OCI-LY3 (cell line): ENCODE measurements around the gene CALU.
A peak's percentile ranks its signal among the peaks of the same experiment; 100 is the strongest.

Source experiments
- H2AFZ ChIP-seq: fragments of 200-600, 300-600 bp; shearing (Covaris generic); 2 replicates; pipeline ENCODE4 v1.6.0; 2014; ENCODE audit warnings: antibody characterized with exemption, low read depth, low read length
- H3K27ac ChIP-seq: fragments of 200-600, 300-600 bp; sonication (generic); 2 replicates; pipeline ENCODE4 v1.5.1; 2014; ENCODE audit warnings: mild to moderate bottlenecking, low read length, moderate library complexity, mixed read lengths
- H3K27me3 ChIP-seq: fragments of 200-600, 300-600 bp; sonication (generic); 2 replicates; pipeline ENCODE4 v1.6.1; 2014; ENCODE audit warnings: low read depth, low read length, mixed read lengths
- H3K36me3 ChIP-seq: fragments of 200-600, 300-600 bp; sonication (generic); replicated peaks from 2 replicates; pipeline ENCODE3; 2014; ENCODE audit warnings: low read depth, low read length, mixed read lengths
- H3K4me1 ChIP-seq: fragments of 300-600, 200-600 bp; sonication (generic); 2 replicates; pipeline ENCODE4 v1.6.1; 2014; ENCODE audit warnings: low read length, mixed read lengths
- H3K4me2 ChIP-seq: fragments of 200-600, 300-600 bp; sonication (generic); 2 replicates; pipeline ENCODE4 v1.6.1; 2014; ENCODE audit warnings: low read length, mixed read lengths
- H3K4me3 ChIP-seq: fragments of 300-600, 200-600 bp; sonication (generic); 2 replicates; pipeline ENCODE4 v1.5.1; 2014; ENCODE audit warnings: antibody characterized with exemption, mild to moderate bottlenecking, low read length, moderate library complexity
- H3K79me2 ChIP-seq: fragments of 300-600, 200-600 bp; shearing (Covaris generic); 2 replicates; pipeline ENCODE4 v1.6.1; 2014; ENCODE audit warnings: mild to moderate bottlenecking, low read length, mixed read lengths
- H3K9ac ChIP-seq: fragments of 300-600, 200-600 bp; shearing (Covaris generic); 2 replicates; pipeline ENCODE4 v1.6.0; 2014; ENCODE audit warnings: mild to moderate bottlenecking, low read length, moderate library complexity
- H3K9me3 ChIP-seq: fragments of 200-600, 300-600 bp; shearing (Covaris generic); 2 replicates; pipeline ENCODE4 v1.6.1; 2014; ENCODE audit warnings: low read length, mixed read lengths; ENCODE audit not compliant: insufficient read depth
- H4K20me1 ChIP-seq: fragments of 200-600, 300-600 bp; sonication (generic); 2 replicates; pipeline ENCODE4 v1.6.1; 2016; ENCODE audit warnings: low read length, mixed read lengths; ENCODE audit not compliant: insufficient read depth
- EZH2phosphoT487 ChIP-seq: fragments of 200-600 bp; shearing (Covaris generic); IDR thresholded peaks from 2 replicates; pipeline ENCODE4 v1.6.1; 2018; ENCODE audit warnings: antibody characterized with exemption, mixed run types, low read depth
- TF ChIP-seq, protein P1 (sequence below): fragments of 200-600, 300-600 bp; sonication (generic); IDR thresholded peaks from 2 replicates; pipeline ENCODE4 v1.5.1; 2014; ENCODE audit warnings: antibody characterized with exemption, low read length, low read depth

Gene CALU

DNA sequence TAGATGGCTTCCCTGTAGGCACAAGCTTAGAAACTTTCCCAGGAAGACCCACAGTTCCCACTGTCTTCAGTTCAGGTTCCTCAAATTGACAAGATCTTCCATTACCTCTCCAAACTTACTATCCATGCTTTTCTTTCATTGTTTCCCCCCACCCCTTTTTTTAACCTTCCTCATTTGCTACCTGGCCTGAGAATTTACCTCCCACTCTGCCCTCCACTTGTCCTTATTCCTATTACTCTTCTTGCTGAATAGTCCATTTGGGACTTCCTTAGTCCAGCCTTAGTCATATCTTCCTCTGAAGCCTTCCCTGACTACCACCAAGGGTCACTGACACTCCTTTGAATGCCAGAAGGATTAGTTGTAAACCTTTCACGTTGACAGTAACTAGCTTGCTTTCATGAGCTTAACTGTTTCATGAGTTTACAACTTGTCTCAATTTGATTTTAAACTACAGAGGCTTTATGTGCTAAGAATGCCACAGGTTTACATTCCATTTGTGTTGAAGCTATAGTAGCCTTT lies 1.2 kb upstream of the CALU start:
- no peak overlapping the region for H2AFZ ChIP-seq

DNA sequence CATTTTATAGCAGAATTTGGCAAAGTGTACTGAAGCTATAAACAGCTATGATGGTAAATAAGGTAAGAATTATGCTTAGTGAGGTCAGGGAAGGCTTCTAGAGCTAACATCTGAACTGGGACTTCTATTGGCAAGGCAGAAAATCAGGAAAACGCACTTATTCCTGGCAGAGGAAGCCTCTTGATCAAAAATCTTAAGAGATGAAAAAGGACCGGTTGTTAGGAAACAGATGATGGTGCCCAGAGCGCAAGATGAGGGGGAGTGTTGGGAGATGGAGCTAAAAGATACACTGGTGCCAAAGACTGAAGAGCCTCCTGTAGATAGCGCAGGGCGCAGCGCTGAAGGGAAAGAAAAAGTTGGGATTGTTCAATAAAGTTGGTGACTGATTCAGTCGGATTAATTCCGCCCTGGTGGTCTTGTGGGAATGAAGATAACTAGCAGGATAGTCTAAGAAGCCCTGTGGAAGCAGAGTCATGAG lies 550 bp upstream of the CALU start:
- Histone ChIP-seq H3K4me1 (peaks cover 40% of the 10 kb centered on the region), H3K9ac (peak overlapping the region; percentile 87), H3K36me3 (peaks cover 11% of the 10 kb centered on the region), H3K4me2 (peak overlapping the region; percentile 94), H3K9me3 (no peaks in the 10 kb centered on the region), H2AFZ (peak overlapping the region; percentile 64), H4K20me1 (peaks cover 37% of the 10 kb centered on the region), H3K79me2 (peaks cover 45% of the 10 kb centered on the region), H3K4me3 (peak overlapping the region; percentile 84), H3K27me3 (no peaks in the 10 kb centered on the region), H3K27ac (peak overlapping the region; percentile 60)
- TF ChIP-seq, protein P1, sequence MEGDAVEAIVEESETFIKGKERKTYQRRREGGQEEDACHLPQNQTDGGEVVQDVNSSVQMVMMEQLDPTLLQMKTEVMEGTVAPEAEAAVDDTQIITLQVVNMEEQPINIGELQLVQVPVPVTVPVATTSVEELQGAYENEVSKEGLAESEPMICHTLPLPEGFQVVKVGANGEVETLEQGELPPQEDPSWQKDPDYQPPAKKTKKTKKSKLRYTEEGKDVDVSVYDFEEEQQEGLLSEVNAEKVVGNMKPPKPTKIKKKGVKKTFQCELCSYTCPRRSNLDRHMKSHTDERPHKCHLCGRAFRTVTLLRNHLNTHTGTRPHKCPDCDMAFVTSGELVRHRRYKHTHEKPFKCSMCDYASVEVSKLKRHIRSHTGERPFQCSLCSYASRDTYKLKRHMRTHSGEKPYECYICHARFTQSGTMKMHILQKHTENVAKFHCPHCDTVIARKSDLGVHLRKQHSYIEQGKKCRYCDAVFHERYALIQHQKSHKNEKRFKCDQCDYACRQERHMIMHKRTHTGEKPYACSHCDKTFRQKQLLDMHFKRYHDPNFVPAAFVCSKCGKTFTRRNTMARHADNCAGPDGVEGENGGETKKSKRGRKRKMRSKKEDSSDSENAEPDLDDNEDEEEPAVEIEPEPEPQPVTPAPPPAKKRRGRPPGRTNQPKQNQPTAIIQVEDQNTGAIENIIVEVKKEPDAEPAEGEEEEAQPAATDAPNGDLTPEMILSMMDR, result no peak
- no peak for TF ChIP-seq EZH2phosphoT487

More for the DNA sequence above, 1.2 kb upstream of the CALU start:
- Histone ChIP-seq H3K27ac (no peak overlapping the region), H3K4me2 (peak overlapping the region; percentile 94; the same call in 1 of the 2 replicates), H3K9ac (no peak overlapping the region), H3K27me3 (no peaks in the 10 kb centered on the region), H3K9me3 (no peaks in the 10 kb centered on the region), H3K79me2 (peaks cover 38% of the 10 kb centered on the region), H3K36me3 (peaks cover 11% of the 10 kb centered on the region), H4K20me1 (peaks cover 30% of the 10 kb centered on the region), H3K4me1 (peaks cover 40% of the 10 kb centered on the region), H3K4me3 (no peak overlapping the region)
- TF ChIP-seq, protein P1, result no peak
- no peak for TF ChIP-seq EZH2phosphoT487

DNA sequence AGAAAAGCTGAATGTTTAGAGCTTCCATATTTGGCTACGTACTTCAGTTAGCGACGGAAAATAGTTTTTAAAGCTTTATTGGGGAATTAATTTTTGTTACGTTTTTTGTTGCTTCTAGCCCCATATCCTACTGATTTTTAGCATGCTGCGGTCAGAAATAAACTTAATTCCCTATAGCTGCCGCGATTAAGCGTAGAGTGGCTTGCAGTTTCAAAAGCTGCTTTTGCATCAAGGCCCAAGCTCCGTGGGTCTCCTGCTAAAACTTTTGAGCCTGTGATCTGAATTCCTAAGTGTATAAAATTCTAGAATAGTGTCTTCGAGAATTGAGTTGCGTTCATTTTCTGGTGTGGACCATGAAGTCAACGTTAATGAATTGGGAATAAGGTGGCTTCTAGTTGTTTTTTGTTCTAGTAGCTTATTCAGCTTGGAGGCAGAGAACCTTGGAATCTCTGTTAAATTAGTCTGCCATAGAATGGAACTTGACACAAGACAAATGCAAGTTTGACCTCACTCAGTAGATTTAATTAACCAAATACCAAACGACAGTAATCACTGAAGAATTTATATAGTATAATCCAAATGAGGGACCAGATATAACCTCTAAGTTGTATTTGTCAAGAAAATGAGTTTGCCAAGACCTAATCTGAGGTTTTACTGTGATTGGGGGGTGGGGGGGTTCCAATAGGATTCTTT lies 977 bp downstream of the CALU start:
- peaks cover 32% of the 10 kb centered on the region for H3K4me1 ChIP-seq
- no peak overlapping the region for H2AFZ ChIP-seq
- no peaks in the 10 kb centered on the region for H3K27me3 ChIP-seq
- no peaks in the 10 kb centered on the region for H3K9me3 ChIP-seq
- peaks cover 17% of the 10 kb centered on the region for H3K36me3 ChIP-seq
- H3K27ac ChIP-seq, result no peak overlapping the region
- peak overlapping the region; percentile 87 for H3K9ac ChIP-seq
- TF ChIP-seq EZH2phosphoT487, result no peak
- TF ChIP-seq, protein P1, result no peak
- H3K79me2 ChIP-seq, result peaks cover 60% of the 10 kb centered on the region
- H3K4me2 ChIP-seq, result peak overlapping the region; percentile 93
- peak overlapping the region; percentile 84 for H3K4me3 ChIP-seq
- H4K20me1 ChIP-seq, result peaks cover 52% of the 10 kb centered on the region

DNA sequence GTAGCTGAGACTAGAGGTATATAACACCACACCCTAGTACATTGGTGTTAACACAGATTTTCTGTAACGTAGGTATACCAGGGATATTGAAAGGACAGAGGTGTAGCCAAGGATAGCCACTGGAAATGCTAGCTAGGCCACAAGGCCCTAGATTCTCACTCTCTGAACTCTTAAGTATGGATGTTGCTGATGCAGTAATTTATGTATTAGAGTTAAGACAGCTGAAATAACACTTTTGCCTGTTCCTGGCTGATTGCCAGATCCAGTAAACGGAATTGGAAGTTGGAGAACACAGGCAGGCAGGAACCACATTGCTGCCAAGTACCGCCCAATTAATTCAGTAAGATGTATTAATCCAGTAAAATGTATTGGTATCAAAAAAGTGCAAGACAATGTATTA lies 1.8 kb downstream of the CALU start:
- peaks cover 24% of the 10 kb centered on the region for H3K4me1 ChIP-seq
- 0 out of 2 replicates have a peak overlapping the region, but pooled peaks have one; percentile 7 for H3K4me3 ChIP-seq
- H3K79me2 ChIP-seq, result peaks cover 68% of the 10 kb centered on the region
- peak overlapping the region; percentile 93 for H3K4me2 ChIP-seq
- no peak overlapping the region for H2AFZ ChIP-seq
- no peak overlapping the region for H3K9ac ChIP-seq
- H4K20me1 ChIP-seq, result peaks cover 61% of the 10 kb centered on the region
- H3K27ac ChIP-seq, result no peak overlapping the region
- peaks cover 24% of the 10 kb centered on the region for H3K36me3 ChIP-seq
- no peaks in the 10 kb centered on the region for H3K27me3 ChIP-seq
- no peaks in the 10 kb centered on the region for H3K9me3 ChIP-seq
- TF ChIP-seq EZH2phosphoT487, result no peak
- TF ChIP-seq, protein P1, result no peak
